ENCODE data around the gene ERG.

ERG gene

DNA sequence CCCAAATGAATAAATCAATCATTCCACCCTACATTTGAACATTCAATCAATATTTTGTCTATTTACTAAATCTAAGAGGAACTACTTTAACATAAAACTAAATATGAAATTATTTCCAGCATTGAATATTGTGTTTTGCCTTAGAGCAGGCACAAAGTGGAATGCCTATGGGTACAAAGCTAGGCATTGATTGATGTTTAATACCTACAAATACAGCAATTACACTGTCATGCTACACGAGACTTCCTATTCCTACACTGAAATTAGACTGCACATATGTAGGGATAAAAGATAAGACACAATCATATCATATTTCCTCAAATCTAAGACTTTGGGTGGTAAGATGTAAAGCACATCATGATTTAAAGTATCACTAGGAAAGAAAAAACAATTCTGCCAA is 12.9 kb upstream of the ERG start:
- H3K4me3 Mint-ChIP-seq: no peak overlapping the region
- H3K4me1 Mint-ChIP-seq (ENCODE audit: low read depth): peaks cover 19% of the 10 kb centered on the region
- H3K9me3 Mint-ChIP-seq: no peaks in the 10 kb centered on the region
- no peaks in the 10 kb centered on the region for H3K36me3 Mint-ChIP-seq (ENCODE audit: low read depth)
- H3K27ac Mint-ChIP-seq: no peak overlapping the region
- intact Hi-C loops (cut with micrococcal nuclease): no loop called here
- H3K27me3 Mint-ChIP-seq: peaks cover 2% of the 10 kb centered on the region

DNA sequence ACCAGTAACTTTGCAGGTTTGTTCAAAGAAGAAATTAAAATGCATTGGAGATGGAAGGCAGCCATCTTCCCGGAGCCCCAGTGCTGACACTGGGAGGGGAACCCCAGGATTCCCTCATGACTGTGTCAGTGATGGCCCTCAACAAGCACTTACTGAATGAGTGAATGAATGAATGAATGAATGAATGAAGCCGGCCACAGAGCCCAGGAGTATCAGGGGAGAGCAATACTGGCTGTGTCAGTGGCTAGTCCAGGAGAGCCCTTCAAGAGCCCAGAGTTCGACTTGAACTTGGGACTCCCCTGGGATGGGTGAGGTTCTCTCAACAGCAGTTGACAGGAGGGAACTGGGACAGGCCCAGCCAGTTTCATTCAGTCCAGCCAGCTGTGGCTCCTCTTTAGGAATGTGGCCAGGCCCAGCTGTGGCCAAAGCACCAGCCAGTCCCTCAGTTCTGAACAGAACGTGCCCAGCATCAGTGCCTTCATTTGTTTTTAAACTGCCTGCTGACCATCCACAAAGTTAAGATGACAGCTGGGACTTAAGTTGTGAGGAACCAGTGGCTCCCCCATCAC is 9.2 kb upstream of the ERG start:
- no peaks in the 10 kb centered on the region for H3K9me3 Mint-ChIP-seq
- peaks cover 2% of the 10 kb centered on the region for H3K27me3 Mint-ChIP-seq
- no peaks in the 10 kb centered on the region for H3K36me3 Mint-ChIP-seq (ENCODE audit: low read depth)
- H3K4me1 Mint-ChIP-seq (ENCODE audit: low read depth): peaks cover 24% of the 10 kb centered on the region
- H3K4me3 Mint-ChIP-seq: no peak overlapping the region
- peak overlapping the region; percentile 79 for H3K27ac Mint-ChIP-seq
- intact Hi-C loops (cut with micrococcal nuclease): loop anchor here (10.0 kb wide), 3 partner anchors 227 to 667 kb away; partner anchors contain the start of gene ETS2

DNA sequence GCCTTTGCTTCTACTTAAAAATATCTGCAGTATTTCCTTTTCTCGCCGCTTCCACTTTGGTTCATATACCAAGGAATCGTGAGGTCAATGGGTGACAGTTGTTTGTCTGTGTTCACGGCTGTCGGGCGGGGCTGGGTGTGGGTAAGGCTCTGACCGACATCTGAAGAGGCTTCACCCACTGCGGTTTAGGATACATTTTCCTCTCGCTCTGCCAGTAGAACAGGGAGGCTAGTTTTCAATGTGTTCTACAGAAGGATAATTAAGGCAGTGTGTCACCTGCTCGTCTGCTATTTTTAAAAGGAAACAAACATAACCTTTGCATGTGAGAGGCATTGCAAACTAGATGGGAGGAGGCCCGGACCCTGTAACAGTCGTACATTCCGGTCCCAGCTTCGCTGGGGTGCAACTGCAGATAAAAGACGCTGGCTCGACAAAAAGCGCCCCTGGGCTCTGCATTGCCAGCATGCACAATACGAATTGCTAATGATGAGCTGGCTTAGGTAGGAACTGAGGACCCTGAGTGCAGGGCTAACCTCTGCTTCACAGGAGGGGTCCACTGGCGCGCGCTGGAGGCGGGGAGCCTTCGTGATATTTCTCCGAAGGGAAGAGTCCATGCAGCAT is 8.5 kb upstream of the ERG start:
- Mint-ChIP-seq H3K4me3 (peak overlapping the region; percentile 42), H3K4me1 (ENCODE audit: low read depth) (peaks cover 24% of the 10 kb centered on the region), H3K9me3 (no peaks in the 10 kb centered on the region), H3K27ac (peak overlapping the region; percentile 79), H3K27me3 (peaks cover 2% of the 10 kb centered on the region), H3K36me3 (ENCODE audit: low read depth) (no peaks in the 10 kb centered on the region)
- intact Hi-C loops (cut with micrococcal nuclease): loop anchor here (10.0 kb wide), 3 partner anchors 228 to 668 kb away; partner anchors contain the start of gene ETS2

DNA sequence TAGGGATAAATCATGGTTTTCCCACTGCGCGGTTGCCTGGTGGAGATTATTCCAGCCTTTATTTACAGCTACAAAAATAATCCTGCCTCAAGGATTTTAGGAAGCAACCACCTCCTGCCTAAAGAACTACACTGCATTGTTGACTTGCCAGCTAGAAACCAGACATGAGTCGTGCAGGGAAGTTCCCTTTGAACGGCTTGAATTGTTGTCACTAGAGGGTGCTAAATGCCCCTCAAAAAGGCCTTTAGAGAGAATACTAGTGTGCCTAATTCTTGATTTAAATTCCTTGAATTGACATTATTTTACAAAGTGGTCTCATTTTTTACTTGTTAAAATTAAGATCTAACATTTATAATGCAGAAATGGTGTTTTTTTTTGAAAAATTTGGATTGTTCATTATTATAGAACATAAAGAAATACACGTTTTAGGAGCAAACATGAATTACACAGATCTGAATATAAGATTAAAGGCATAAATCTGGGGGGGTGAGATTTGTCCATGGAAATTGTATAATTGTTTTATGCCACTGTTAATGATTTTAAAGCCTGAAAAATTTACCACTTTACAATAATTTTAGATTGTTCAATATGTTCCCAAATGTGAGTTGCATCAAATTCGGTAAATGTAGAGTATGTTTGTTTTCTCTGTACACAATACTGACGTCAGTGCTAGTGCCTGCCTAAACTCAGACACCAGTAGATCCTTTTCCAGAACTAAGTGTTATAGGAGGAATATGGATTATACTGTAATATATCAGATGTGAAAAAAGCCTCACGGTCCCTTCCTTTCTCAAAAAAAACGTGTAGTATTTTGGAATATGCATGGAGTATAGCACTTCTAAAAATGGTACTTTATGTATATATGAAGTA is 7.6 kb upstream of the ERG start:
- intact Hi-C loops (cut with micrococcal nuclease): loop anchor here (2.0 to 10.0 kb wide), 4 partner anchors 229 to 669 kb away; partner anchors contain the start of gene ETS2
- Mint-ChIP-seq H3K36me3 (ENCODE audit: low read depth) (no peaks in the 10 kb centered on the region), H3K27ac (peak overlapping the region; percentile 79), H3K27me3 (peaks cover 2% of the 10 kb centered on the region), H3K4me3 (no peak overlapping the region), H3K9me3 (no peaks in the 10 kb centered on the region), H3K4me1 (ENCODE audit: low read depth) (peaks cover 24% of the 10 kb centered on the region)

DNA sequence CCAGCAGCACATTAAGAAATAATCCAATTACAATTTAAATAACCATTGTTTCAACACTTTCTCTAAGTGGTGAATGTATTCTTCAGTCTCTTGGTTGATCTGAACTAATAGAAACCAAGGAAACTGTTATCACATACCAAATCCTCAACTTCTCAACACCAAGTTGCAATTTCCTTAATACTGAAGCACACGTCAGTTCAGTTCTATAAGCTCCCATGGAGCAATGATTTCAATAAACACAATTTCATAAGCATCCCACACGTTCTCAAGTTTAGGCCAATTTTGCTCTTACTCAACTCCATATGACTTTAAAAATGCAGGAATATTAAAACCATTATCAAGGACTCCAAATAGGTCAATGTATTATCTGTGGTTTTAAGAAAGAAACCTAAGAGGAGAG is 5.8 kb upstream of the ERG start:
- Mint-ChIP-seq H3K36me3 (ENCODE audit: low read depth) (no peaks in the 10 kb centered on the region), H3K4me3 (no peak overlapping the region), H3K4me1 (ENCODE audit: low read depth) (peaks cover 31% of the 10 kb centered on the region), H3K27me3 (peaks cover 5% of the 10 kb centered on the region), H3K9me3 (no peaks in the 10 kb centered on the region), H3K27ac (no peak overlapping the region)
- intact Hi-C loops (cut with micrococcal nuclease): loop anchor here (2.0 to 10.0 kb wide), 4 partner anchors 231 to 671 kb away; partner anchors contain the start of gene ETS2

DNA sequence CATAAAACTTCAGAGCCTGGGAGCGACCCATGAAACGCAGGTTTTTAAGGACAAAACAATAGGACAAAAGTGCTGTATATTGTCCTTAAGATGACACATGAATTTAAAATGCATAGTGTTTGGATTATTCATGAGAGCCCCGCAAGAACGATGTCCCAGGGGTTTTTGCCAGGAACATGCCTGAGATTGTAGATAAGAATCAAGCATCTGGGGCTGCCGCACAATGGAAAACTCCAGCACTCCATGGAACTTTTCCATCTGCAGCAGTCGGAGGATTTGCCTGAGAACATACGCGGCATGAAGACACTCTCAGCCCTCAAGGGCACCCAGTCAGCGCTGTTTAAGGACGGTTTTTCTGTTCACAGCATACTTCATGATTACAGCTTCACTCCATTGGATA is 5.3 kb upstream of the ERG start:
- no peak overlapping the region for H3K27ac Mint-ChIP-seq
- no peaks in the 10 kb centered on the region for H3K9me3 Mint-ChIP-seq
- H3K27me3 Mint-ChIP-seq: peaks cover 5% of the 10 kb centered on the region
- H3K4me1 Mint-ChIP-seq (ENCODE audit: low read depth): peaks cover 34% of the 10 kb centered on the region
- H3K36me3 Mint-ChIP-seq (ENCODE audit: low read depth): no peaks in the 10 kb centered on the region
- intact Hi-C loops (cut with micrococcal nuclease): loop anchor here (10.0 kb wide), 3 partner anchors 231 to 671 kb away; partner anchors contain the start of gene ETS2
- H3K4me3 Mint-ChIP-seq: no peak overlapping the region

DNA sequence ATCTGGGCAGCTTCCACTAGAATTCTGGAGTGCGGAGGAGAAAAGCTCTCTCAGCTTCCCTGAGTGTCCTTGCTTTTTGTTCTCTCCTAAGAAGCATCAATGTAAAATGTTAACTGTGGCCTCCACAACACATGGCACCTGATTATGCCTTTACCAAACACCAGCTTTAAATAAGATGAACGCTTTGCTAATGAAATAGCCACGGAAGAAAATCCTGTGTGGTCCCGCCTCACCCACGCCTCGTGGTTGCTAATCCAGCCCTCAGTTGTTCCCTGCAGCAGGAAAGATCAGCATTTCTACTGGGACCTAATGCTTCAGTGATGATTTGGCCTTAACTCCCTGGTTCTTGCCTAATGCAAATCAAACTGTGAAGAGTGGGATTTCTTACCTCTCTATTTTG is 1.8 kb upstream of the ERG start:
- no peaks in the 10 kb centered on the region for H3K9me3 Mint-ChIP-seq
- H3K27me3 Mint-ChIP-seq: peaks cover 11% of the 10 kb centered on the region
- H3K27ac Mint-ChIP-seq: no peak overlapping the region
- intact Hi-C loops (cut with micrococcal nuclease): loop anchor here (10.0 kb wide), 3 partner anchors 235 to 675 kb away; partner anchors contain the start of gene ETS2
- no peaks in the 10 kb centered on the region for H3K36me3 Mint-ChIP-seq (ENCODE audit: low read depth)
- no peak overlapping the region for H3K4me3 Mint-ChIP-seq
- H3K4me1 Mint-ChIP-seq (ENCODE audit: low read depth): peaks cover 40% of the 10 kb centered on the region

DNA sequence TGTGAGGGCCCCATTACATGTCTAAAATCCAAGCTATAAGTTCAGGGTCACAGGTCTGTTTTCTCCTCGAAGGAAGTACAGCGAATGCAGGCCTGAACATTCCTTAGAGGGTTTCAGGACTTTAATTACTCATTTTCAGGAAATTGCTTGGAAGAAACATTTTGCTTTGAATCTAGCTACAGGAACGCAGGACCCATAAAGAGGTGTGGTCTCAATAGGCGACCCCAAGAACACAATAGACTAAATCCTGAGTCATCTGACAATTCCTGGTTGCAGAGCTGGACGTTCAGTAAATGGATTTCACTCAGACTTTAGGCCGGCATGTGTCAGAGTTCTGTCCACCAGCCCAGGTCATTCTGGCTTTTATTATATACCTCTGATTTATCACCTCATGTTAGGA is 1.0 kb upstream of the ERG start:
- Mint-ChIP-seq H3K27me3 (peaks cover 11% of the 10 kb centered on the region), H3K36me3 (ENCODE audit: low read depth) (no peaks in the 10 kb centered on the region), H3K4me3 (no peak overlapping the region), H3K27ac (no peak overlapping the region), H3K9me3 (no peaks in the 10 kb centered on the region), H3K4me1 (ENCODE audit: low read depth) (peaks cover 47% of the 10 kb centered on the region)
- intact Hi-C loops (cut with micrococcal nuclease): loop anchor here (10.0 kb wide), 1 partner anchor 94 kb away; no protein-coding TSS in a partner anchor

DNA sequence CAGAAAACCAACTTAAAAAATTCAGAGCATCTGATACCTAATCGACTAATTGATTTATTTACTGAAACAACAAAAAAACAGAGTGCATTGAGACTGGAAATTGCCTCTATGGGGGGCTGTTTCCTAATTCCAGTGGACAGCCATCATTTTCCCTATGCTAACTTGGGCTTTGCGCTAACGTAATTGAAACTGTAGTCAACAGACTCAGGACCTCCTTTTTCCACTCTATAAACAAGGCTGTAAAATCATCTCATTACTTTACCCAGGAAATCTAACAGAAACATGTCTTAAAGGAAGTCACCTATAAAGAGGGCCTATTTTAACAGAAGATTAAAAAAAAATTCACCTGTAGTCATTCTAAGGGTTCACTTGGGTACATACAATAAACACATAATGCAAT is 2.1 kb downstream of the ERG start:
- no peak overlapping the region for H3K27ac Mint-ChIP-seq
- H3K4me1 Mint-ChIP-seq (ENCODE audit: low read depth): peaks cover 63% of the 10 kb centered on the region
- peaks cover 15% of the 10 kb centered on the region for H3K27me3 Mint-ChIP-seq
- intact Hi-C loops (cut with micrococcal nuclease): loop anchor here (10.0 kb wide), 1 partner anchor 91 kb away; no protein-coding TSS in a partner anchor
- H3K4me3 Mint-ChIP-seq: no peak overlapping the region
- no peaks in the 10 kb centered on the region for H3K9me3 Mint-ChIP-seq
- no peaks in the 10 kb centered on the region for H3K36me3 Mint-ChIP-seq (ENCODE audit: low read depth)

DNA sequence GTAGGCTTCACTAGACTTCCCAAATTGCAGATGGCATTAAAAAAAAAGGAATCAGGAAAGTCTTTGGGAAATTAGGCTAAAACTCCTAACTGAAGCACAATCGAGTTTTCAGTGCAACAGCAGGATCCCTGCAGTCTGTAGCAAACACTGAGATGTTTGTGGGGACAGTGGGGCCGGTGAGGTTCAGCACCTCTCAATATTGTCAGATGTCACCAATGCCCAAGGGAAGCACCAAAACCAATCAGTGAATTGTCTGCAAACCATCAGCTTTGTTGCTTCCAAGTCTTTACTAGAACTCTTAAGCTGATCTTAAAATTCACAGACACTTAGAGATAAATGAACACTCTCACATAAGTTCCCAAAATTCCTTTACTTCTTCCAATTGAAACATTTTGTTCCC is 2.6 kb downstream of the ERG start:
- intact Hi-C loops (cut with micrococcal nuclease): loop anchor here (10.0 kb wide), 1 partner anchor 91 kb away; no protein-coding TSS in a partner anchor
- Mint-ChIP-seq H3K36me3 (ENCODE audit: low read depth) (no peaks in the 10 kb centered on the region), H3K27ac (peak overlapping the region; percentile 37), H3K4me3 (no peak overlapping the region), H3K4me1 (ENCODE audit: low read depth) (peaks cover 69% of the 10 kb centered on the region), H3K27me3 (peaks cover 19% of the 10 kb centered on the region), H3K9me3 (no peaks in the 10 kb centered on the region)

DNA sequence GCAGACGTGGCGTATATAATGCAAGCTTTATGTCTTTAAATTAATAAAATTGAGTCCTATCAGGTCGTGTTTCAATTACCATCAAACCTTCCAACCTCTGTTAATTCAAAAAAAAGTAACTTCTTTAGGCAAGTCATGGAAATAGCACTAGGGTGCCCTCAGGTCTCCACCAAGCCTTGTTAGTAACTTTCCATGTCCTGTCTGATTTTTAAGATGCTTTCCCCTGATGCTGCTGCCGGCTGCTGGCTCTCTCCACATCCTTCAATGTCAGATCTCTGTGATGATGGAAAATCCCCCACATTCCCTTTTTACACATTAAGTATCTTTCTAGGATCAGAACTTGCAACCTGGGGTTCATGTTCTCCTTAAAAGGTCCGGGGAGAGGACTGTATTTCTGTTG is 3.0 kb downstream of the ERG start:
- no peaks in the 10 kb centered on the region for H3K36me3 Mint-ChIP-seq (ENCODE audit: low read depth)
- H3K9me3 Mint-ChIP-seq: no peaks in the 10 kb centered on the region
- intact Hi-C loops (cut with micrococcal nuclease): loop anchor here (10.0 kb wide), 1 partner anchor 90 kb away; no protein-coding TSS in a partner anchor
- H3K4me3 Mint-ChIP-seq: no peak overlapping the region
- H3K4me1 Mint-ChIP-seq (ENCODE audit: low read depth): peaks cover 73% of the 10 kb centered on the region
- H3K27ac Mint-ChIP-seq: peak overlapping the region; percentile 37
- H3K27me3 Mint-ChIP-seq: peaks cover 19% of the 10 kb centered on the region

DNA sequence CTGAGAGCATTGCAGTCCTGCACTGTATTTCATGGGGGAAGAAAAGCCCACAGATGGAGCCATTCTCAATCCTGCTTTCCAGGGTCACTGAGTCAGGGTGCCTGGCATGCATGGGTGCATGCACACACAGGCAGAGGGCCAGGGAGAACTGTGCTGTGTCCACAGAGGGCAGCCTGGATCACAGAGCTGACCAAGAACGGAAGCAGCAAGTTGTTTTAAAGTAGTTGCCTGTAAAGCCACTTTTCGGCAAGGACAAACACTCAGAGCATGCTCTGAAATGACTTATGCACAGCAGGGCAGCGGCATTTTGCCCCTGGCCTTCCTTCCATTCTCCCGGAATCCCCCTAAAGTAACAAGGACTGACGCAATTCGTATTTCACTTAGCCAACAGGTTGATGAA is 3.6 kb downstream of the ERG start:
- H3K27me3 Mint-ChIP-seq: peaks cover 19% of the 10 kb centered on the region
- H3K36me3 Mint-ChIP-seq (ENCODE audit: low read depth): no peaks in the 10 kb centered on the region
- peak overlapping the region; percentile 37 for H3K27ac Mint-ChIP-seq
- intact Hi-C loops (cut with micrococcal nuclease): loop anchor here (10.0 kb wide), 1 partner anchor 90 kb away; no protein-coding TSS in a partner anchor
- H3K9me3 Mint-ChIP-seq: no peaks in the 10 kb centered on the region
- peaks cover 75% of the 10 kb centered on the region for H3K4me1 Mint-ChIP-seq (ENCODE audit: low read depth)
- H3K4me3 Mint-ChIP-seq: peak overlapping the region; percentile 20

DNA sequence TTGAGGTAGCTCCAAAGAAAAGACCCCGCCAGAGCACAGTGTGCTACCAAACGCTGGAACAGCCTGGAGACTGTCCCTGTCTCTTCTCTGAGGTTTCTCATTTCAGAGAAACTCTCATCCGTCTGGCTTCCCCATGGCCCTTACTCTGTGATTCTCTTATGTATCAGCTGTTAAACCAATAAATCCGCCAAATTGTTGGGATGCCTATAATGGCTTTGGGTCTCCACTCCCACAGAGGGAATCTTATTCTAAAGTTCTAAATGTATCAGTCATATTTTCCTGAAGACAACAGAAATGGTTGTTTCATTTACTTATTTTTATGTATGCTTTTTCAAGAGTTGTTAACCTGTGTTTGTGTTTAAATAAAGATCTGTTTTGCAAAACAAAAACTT is 4.0 kb downstream of the ERG start:
- no peak overlapping the region for H3K4me3 Mint-ChIP-seq
- no peaks in the 10 kb centered on the region for H3K36me3 Mint-ChIP-seq (ENCODE audit: low read depth)
- H3K27me3 Mint-ChIP-seq: peaks cover 16% of the 10 kb centered on the region
- peaks cover 73% of the 10 kb centered on the region for H3K4me1 Mint-ChIP-seq (ENCODE audit: low read depth)
- peak overlapping the region; percentile 37 for H3K27ac Mint-ChIP-seq
- intact Hi-C loops (cut with micrococcal nuclease): loop anchor here (10.0 kb wide), 1 partner anchor 89 kb away; no protein-coding TSS in a partner anchor
- H3K9me3 Mint-ChIP-seq: no peaks in the 10 kb centered on the region
